Gastrocnemius medialis (tissue), 4 donors: ENCODE data around the gene OR6S1. TPM values are rescaled to one million over a fixed set of nuclear protein-coding genes. Genes with fewer than 3 reads are reported as not detected.

Experiments used
- ATAC-seq, 2 donors: fragments of 150-250 bp; one replicate each; pipeline ENCODE4 v1.9.1; 2016
- DNase-seq, 2 donors: peaks; one replicate each; pipeline ENCODE4 v3.0.0-alpha.2; 2019
- H3K27ac ChIP-seq, 4 donors: fragments of 200-600 bp; sonication (generic); 1 replicate in 1 of 4; 2 replicates in 3 of 4; pipeline ENCODE4 v1.5.1; 2016 to 2018; ENCODE audit warnings: mild to moderate bottlenecking in 2 of 4, moderate library complexity in 1 of 4
- H3K27me3 ChIP-seq, 3 donors: fragments of 200-600 bp; sonication (generic) in 2 of 3; 1 replicate in 1 of 3; 2 replicates in 2 of 3; pipeline versions ENCODE4 v1.5.1 to v1.6.0; 2016 to 2019; ENCODE audit warnings: mild to moderate bottlenecking in 1 of 3, moderate library complexity in 1 of 3
- H3K36me3 ChIP-seq, 2 donors: fragments of 200-600 bp; sonication (generic) in 1 of 2; one replicate each; pipeline ENCODE4 v1.5.1; 2017 to 2018
- H3K4me1 ChIP-seq, 2 donors: fragments of 200-600 bp; sonication (generic) in 1 of 2; one replicate each; pipeline ENCODE4 v1.5.1; 2016 to 2017; ENCODE audit warnings: mild to moderate bottlenecking in 2 of 2
- H3K4me3 ChIP-seq, 4 donors: fragments of 200-600 bp; sonication (generic) in 3 of 4; 1 replicate in 1 of 4; 2 replicates in 3 of 4; pipeline ENCODE4 v1.5.1; 2016 to 2019; ENCODE audit warnings: mild to moderate bottlenecking in 2 of 4
- H3K9me3 ChIP-seq, 3 donors: fragments of 200-600 bp; sonication (generic) in 2 of 3; 1 replicate in 1 of 3; 2 replicates in 2 of 3; pipeline ENCODE4 v1.5.1; 2016 to 2019
- POLR2A ChIP-seq, 2 donors: fragments of 450-650 bp; IDR thresholded peaks; one replicate each; pipeline ENCODE4 v1.6.1; 2017; ENCODE audit warnings: antibody characterized with exemption in 2 of 2, mild to moderate bottlenecking in 2 of 2, moderate library complexity in 2 of 2
- in situ Hi-C, 4 donors: fragments of 200-750 bp; cut with MboI; loops; one replicate each; pipeline versions ENCODE4 v1.15.0 to v1.8.0; 2017; ENCODE audit warnings: low sequenced_read_pairs in 4 of 4
- intact Hi-C: fragments of 100-400 bp; cut with DNase I; formaldehyde crosslinking; loops from one replicate; pipeline ENCODE4 v1.15.1; 2023; ENCODE audit warnings: low total_unique reads
- total RNA-seq, 4 donors: library from RNA; depleted of rRNA; stranded (reverse); fragments of >200 nt; gene quantifications; one replicate each; pipeline versions ENCODE4 v1.1.0 to v1.2.3, GENCODE V29; 2016
- TF ChIP-seq, protein P1 (sequence below), 5 experiments: fragments of 450-650 bp in 3 of 5; fragments of 200-600 bp in 2 of 5; sonication (generic) in 2 of 5; IDR thresholded peaks in 4 of 5; conservative IDR thresholded peaks in 1 of 5; 1 replicate in 4 of 5; 2 replicates in 1 of 5; pipeline ENCODE4 v1.5.1; 2016 to 2019; ENCODE audit warnings: antibody characterized with exemption in 5 of 5, mild to moderate bottlenecking in 3 of 5, moderate library complexity in 3 of 5

Gene OR6S1, protein sequence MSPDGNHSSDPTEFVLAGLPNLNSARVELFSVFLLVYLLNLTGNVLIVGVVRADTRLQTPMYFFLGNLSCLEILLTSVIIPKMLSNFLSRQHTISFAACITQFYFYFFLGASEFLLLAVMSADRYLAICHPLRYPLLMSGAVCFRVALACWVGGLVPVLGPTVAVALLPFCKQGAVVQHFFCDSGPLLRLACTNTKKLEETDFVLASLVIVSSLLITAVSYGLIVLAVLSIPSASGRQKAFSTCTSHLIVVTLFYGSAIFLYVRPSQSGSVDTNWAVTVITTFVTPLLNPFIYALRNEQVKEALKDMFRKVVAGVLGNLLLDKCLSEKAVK
- total RNA-seq, result not detected

DNA sequence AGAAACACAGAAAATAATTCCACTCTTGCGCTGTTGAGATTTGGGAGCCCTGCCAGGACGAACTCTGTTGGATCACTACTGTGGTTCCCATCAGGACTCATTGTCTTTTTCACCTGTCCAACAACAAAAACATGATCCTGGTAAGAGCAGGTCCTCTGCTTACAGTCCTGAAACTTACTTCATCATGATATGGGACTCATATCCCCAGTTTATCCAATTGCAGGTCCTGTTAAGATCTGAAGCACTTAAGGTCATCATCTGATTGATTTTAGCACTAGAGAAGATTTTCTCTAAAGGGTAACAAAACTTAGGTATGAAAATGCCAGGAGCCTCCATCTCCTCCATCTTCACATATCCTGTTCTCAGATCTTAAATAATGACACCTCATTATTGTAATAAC, at the start of gene OR6S1:
TSS of gene OR6S1 (minus strand) at position 101 of the 400 bp plus-strand sequence. CDS start at position 101, 0 bp downstream.
- Histone ChIP-seq H3K27ac (no peak within 1 kb of the TSS), H3K4me3 (no peak within 1 kb of the TSS), H3K4me1 (no peaks in the 10 kb centered on the region), H3K9me3 (no peaks in the 10 kb centered on the region), H3K36me3 (no peaks in the 10 kb centered on the region), H3K27me3 (peaks cover 10 to 16% (median 12%) of the 10 kb centered on the region in 3 donors)
- intact Hi-C loops (no loop called here), in situ Hi-C loops (no loop called here)
- TF ChIP-seq, protein P1, sequence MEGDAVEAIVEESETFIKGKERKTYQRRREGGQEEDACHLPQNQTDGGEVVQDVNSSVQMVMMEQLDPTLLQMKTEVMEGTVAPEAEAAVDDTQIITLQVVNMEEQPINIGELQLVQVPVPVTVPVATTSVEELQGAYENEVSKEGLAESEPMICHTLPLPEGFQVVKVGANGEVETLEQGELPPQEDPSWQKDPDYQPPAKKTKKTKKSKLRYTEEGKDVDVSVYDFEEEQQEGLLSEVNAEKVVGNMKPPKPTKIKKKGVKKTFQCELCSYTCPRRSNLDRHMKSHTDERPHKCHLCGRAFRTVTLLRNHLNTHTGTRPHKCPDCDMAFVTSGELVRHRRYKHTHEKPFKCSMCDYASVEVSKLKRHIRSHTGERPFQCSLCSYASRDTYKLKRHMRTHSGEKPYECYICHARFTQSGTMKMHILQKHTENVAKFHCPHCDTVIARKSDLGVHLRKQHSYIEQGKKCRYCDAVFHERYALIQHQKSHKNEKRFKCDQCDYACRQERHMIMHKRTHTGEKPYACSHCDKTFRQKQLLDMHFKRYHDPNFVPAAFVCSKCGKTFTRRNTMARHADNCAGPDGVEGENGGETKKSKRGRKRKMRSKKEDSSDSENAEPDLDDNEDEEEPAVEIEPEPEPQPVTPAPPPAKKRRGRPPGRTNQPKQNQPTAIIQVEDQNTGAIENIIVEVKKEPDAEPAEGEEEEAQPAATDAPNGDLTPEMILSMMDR (IDR thresholded peaks at IDR 0.05 in 4 of 5, conservative IDR thresholded peaks at IDR 0.05 in 1 of 5), result no peak
- TF ChIP-seq POLR2A (IDR thresholded peaks at IDR 0.05), result no peak
- ATAC-seq (no peak), DNase-seq (no peak)

DNA sequence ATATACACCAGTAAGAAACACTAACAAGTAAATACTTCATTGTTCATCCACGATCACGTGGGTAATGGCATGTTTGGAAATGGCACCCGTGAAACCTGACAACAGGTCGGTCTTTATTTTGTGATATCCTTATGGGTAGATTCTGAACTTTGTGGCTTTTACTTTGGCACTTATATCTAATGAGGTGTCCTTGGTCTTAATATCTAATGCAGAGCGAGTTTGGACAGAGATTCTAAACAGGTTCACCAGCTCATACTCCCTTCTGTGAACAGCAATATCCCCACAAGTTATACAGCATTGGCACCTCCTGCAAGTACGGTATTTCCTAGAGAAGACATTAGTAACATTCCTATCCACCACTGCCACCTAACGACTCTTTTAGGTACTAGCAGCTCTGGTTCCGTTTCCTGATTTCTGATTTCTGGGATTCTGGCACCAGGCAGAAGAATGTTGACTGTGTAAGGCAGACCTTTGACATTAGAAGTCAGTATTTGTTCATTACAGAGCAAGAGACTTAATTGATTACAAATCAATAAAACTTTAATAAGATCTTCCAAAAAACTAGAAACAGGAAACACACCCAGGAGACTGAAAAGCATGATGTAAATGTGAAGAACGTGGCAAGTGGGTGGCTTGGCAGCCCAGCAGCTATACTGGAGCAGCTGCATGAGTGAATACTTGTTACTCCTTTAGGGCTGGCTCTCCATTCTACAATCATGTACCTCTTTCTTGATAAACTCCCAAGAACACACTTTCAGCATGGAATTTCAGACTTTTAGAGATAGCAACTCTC, 49.6 kb upstream of the OR6S1 start:
- TF ChIP-seq, protein P1 (IDR thresholded peaks at IDR 0.05 in 4 of 5, conservative IDR thresholded peaks at IDR 0.05 in 1 of 5), result peak; percentile 69 to 88 (median 80)
- no peak for TF ChIP-seq POLR2A (IDR thresholded peaks at IDR 0.05)
- intact Hi-C loops (loop anchor here (1.0 to 2.0 kb wide), 3 partner anchors 28 to 160 kb away; no protein-coding TSS in a partner anchor), in situ Hi-C loops (loop anchor here (5.0 to 25.0 kb wide), 10 partner anchors 79 to 421 kb away; partner anchors contain the start of genes TMEM253 (in 2 of the 4), ARHGEF40 (in 1 of the 4), CCNB1IP1 (in 1 of the 4) and PARP2 (in 1 of the 4))
- no peak overlapping the region for H3K27ac ChIP-seq
- ATAC-seq (peak; percentile 93), DNase-seq (peak in 1 of 2 donors; percentile 16)
- no peak overlapping the region for H3K4me3 ChIP-seq
- H3K27me3 ChIP-seq, result no peaks in the 10 kb centered on the region
- H3K4me1 ChIP-seq, result no peaks in the 10 kb centered on the region
- H3K36me3 ChIP-seq, result no peaks in the 10 kb centered on the region
- no peaks in the 10 kb centered on the region for H3K9me3 ChIP-seq

DNA sequence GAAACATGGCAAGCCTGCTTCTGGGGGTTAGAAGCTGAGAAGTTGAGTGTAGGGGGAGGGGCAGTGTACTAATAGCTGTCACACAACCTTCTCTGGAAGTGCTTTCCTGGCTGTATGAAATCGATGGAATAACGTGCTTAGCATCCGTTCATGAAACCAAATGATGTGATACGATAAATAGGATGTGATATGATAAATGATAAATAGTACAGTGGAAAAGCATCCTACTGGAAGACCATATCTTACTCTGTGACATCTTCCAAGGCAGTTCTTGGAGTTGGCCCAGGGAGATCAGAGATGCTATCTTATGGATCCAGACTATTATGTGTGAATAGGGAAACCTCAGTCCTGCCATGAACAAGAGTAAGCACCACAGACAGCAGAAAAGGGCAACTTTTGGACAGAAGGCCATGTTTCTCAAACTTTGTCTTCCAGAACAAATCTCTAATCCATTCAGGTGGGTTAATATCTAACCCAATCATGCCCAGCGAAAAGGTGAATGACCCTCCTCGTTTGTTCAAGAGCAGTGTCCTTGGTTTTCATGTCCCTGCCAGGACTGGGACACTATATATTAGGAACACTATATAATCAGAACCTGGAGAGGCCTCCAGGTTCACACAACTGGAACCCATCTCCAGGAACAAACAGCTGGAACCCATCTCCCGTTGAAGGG, 46.8 kb upstream of the OR6S1 start, which contains the start of gene ANG:
TSS of gene ANG (plus strand) at position 598 of the 673 bp plus-strand sequence. CDS start 4,801 bp downstream, outside the sequence.
- no peak for DNase-seq
- H3K4me3 ChIP-seq, result no peak within 1 kb of the TSS
- no peak for ATAC-seq
- no peaks in the 10 kb centered on the region for H3K36me3 ChIP-seq
- H3K27ac ChIP-seq, result no peak within 1 kb of the TSS
- in situ Hi-C loops, result loop anchor here (10.0 to 25.0 kb wide), 6 partner anchors 224 to 424 kb away; partner anchors contain the start of genes CCNB1IP1 (in 2 of the 4), PARP2 (in 2 of the 4), TMEM253 (in 2 of the 4) and ARHGEF40 (in 1 of the 4)
- no peaks in the 10 kb centered on the region for H3K4me1 ChIP-seq
- no peaks in the 10 kb centered on the region for H3K9me3 ChIP-seq
- H3K27me3 ChIP-seq, result no peaks in the 10 kb centered on the region
- TF ChIP-seq POLR2A (IDR thresholded peaks at IDR 0.05), result no peak
- TF ChIP-seq, protein P1 (IDR thresholded peaks at IDR 0.05 in 4 of 5, conservative IDR thresholded peaks at IDR 0.05 in 1 of 5), result no peak
- intact Hi-C loops, result loop anchor here (10.0 kb wide), 1 partner anchor 766 kb away; the partner anchor contains the start of gene CHD8
